Neural cell (in vitro differentiated cells): ENCODE data around the gene SP2.

Source experiments
- CTCF ChIP-seq: fragments of 450-650 bp; IDR thresholded peaks from 2 replicates; pipeline ENCODE4 v1.5.1; 2014; ENCODE audit warnings: antibody characterized with exemption, mild to moderate bottlenecking, moderate library complexity; ENCODE audit not compliant: poor library complexity, severe bottlenecking
- EP300 ChIP-seq: fragments of 450-650 bp; conservative IDR thresholded peaks from 2 replicates; pipeline ENCODE4 v1.6.1; 2014; ENCODE audit warnings: antibody characterized with exemption, mild to moderate bottlenecking, moderate library complexity; ENCODE audit not compliant: poor library complexity, severe bottlenecking
- EZH2 ChIP-seq: fragments of 200-600, 300-800 bp; shearing (Covaris generic), sonication (generic); IDR thresholded peaks from 2 replicates; pipeline ENCODE4 v1.6.1; 2014; ENCODE audit warnings: antibody characterized with exemption, low read length, borderline replicate concordance, mild to moderate bottlenecking; ENCODE audit not compliant: insufficient read depth, poor library complexity, severe bottlenecking
- MXI1 ChIP-seq: fragments of 450-650 bp; conservative IDR thresholded peaks from 2 replicates; pipeline ENCODE4 v1.6.1; 2014; ENCODE audit warnings: antibody characterized with exemption, mild to moderate bottlenecking; ENCODE audit not compliant: poor library complexity, severe bottlenecking
- POLR2AphosphoS5 ChIP-seq: IDR thresholded peaks from 2 replicates; pipeline ENCODE4 v1.6.1; 2012
- RAD21 ChIP-seq: fragments of 450-650 bp; conservative IDR thresholded peaks from 2 replicates; pipeline ENCODE4 v1.6.1; 2014; ENCODE audit warnings: antibody characterized with exemption, mild to moderate bottlenecking, moderate library complexity
- REST ChIP-seq: IDR thresholded peaks from 2 replicates; pipeline ENCODE4 v1.6.1; 2012; ENCODE audit warnings: borderline replicate concordance

- TF ChIP-seq CTCF: no peak
- no peak for TF ChIP-seq RAD21
- TF ChIP-seq REST: no peak
- TF ChIP-seq EZH2: no peak
- TF ChIP-seq MXI1: no peak
- no peak for TF ChIP-seq POLR2AphosphoS5
- no peak for TF ChIP-seq EP300
Observed at GRCh38 chr17:47925678-47925988, 29.6 kb downstream of the SP2 start.
